Left renal cortex interstitium (tissue), 4 donors: ENCODE measurements around the gene SERPINA5. TPM values are rescaled to one million over a fixed set of nuclear protein-coding genes. Genes with fewer than 3 reads are reported as not detected.
"Not testable (repeated sequence)": the region's sequence is repeated elsewhere in the genome, so short reads cannot be mapped to it uniquely, and the experiment has no call there.

ENCODE experiments used
- DNase-seq, 4 donors: peaks; one replicate each; pipeline ENCODE4 v3.0.0-alpha.2; 2013; ENCODE audit warnings: low read depth in 4 of 4, low spot score in 2 of 4, missing footprints in 1 of 4
- polyA plus RNA-seq, 4 donors: library from polyadenylated mRNA; unstranded; fragments of 120-200 nt; gene quantifications; one replicate each; pipeline ENCODE4 v1.2.1, GENCODE V29; 2013; ENCODE audit not compliant: insufficient read length in 4 of 4

The SERPINA5 gene
- polyA plus RNA-seq, 4 donors = 9.1 to 17.1 (median 11.8) TPM

DNA sequence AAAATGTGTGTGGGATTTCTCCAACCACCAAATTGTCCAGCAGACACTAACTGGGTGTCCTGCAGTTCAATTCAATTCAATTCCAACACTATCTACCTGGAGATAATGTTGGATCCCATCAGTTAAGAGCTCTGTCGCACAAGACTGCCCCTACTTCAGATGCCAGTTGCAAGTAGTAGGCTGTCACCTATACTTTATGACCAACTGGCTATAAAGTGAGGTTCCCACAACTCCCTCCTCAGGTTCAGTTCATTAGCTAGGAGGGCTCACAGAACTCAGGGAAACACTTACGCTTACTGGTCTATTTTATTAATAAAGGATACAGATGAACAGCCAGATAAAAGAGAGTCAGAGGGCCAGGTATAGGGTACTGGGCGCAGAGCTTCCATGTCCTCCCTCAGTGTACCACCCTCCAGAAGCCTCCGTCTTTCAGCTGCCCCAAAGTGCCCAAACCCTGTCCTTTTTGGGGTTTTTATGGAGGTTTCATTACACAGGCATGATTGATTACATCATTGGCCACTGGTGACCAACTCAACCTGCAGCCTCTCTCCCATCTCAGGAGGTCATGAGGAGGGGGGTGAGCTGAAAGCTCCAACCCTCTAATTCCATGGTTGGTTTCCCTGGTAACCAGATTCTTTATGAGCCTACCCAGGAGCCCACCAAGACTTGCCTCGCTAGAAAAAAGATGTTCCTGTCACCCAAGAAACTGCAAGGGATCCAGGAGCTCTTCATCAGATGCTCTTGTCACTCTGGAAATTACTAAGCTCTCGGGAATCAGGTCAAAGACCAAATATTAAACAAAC lies 7.5 kb upstream of the SERPINA5 start:
- no peak for DNase-seq

DNA sequence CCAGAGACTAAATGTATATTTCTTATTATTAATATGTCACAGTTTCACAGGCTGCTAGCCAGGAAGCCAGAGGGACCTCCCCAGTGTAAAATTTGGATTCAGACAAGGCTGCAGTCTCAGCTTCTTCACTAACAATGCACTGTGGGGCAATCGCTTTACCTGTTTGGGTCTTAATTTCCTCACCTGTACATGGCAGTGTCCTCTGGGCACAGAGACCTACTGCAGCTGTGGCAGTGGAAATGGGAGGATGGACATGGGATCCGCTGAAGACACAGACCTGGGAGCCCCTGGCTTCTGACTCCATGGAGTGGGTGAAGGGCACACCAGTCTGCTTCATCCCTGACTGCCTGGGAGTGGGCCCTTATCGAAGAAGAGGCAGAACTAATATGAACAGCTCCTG lies 6.9 kb upstream of the SERPINA5 start:
- no peak for DNase-seq

DNA sequence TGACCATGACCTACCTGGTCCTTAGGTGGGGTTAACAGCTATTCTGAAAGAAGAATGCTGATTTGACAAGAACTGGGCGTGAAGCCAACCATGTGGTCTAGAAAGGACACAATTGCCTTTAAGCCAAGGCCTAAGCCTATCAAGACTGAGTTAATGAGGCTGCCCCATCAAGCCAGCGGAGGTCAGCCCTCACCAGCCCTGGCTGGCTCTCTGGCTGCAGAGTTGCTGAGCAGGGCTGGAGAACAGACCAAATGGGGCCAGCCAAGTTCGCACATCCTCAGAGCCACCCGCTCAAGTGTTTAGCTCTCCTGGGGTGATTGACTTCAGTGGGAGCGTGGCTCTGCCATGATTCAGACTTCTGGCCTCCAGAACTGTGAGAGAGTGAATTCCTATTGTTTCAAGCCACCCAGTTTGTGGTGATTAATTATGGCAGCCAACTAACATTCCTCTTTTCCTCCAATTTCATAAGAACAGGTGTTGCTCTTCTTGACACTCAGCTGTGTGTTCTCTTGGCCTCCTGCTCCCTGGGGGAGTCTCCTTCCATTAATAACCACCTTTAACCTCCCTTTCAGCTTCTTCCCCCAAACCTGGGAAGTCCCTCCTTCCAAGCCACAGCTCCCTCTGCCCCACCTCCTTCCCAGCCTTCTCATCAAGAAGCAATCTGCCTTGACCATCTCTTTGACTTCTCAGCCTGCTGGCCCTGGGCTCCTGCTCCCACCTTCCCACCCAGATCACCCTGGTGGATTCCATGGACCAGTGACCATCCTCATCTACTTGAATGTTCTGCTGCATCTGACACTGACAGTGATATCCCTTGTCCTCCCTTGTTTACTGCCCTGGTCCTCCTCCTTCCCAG lies 5.3 kb upstream of the SERPINA5 start:
- DNase-seq = no peak

DNA sequence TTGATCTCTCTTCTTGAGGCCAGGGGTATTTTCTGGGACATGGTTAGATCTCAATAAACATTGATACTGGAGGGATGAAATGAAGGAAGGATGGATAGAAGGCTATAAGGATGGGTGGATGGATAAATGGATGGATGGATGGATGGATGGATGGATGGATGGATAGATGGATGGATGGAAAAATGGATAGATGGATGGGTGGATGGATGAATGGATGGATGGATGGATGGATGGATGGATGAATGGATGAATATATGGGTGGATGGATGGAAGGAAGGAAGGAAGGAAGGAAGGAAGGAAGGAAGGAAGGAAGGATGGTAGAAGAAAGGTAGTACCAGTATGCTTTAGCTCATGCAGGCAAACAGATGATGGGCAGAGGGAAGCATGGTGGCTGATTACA lies 3.8 kb upstream of the SERPINA5 start:
- DNase-seq = not testable (repeated sequence)

DNA sequence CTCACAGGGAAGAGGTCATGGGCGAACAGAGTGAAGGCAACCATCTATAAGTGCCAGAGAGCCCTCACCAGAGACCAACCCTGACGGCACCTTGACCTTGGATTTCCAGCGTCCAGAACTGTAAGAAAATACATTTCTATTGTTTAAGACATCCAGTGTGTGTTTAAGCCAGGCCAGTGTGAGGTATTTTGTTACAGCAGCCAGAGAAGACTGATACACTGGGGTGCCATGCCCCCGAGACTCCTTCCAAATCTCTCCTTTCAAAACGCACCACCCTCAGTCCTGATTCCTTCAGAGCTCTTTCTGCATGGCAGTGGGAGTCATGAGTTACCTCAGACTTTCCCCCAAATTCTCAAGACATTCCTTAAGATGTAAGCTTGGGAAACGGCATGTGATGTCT lies 2.5 kb upstream of the SERPINA5 start:
- DNase-seq = no peak

DNA sequence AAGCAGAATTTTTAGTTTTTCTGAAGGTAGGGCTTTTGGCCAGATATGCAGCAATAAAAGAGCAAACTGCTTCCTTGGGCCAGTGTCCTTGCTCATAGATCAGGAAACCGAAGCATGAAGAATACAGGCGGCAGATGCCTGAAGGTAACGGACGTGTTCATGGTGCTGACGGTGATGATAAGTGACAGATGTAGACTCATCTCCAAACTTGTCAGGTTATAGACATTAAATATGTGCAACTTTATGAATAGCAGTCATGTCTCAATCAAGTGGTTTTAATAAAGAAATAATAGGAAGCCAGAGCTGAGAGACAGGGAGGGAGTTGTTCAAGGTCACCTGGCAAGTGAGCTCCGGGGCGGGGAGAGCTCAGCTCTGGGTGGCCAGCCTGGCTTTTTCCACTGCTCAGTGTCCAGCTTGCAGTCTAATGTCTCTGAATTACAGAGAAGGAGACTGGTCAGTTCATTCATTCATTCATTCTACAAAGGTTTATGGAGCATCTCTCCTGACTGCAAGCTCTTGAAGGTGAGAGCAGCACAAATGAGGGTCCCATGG lies 1.0 kb downstream of the SERPINA5 start:
- no peak for DNase-seq

DNA sequence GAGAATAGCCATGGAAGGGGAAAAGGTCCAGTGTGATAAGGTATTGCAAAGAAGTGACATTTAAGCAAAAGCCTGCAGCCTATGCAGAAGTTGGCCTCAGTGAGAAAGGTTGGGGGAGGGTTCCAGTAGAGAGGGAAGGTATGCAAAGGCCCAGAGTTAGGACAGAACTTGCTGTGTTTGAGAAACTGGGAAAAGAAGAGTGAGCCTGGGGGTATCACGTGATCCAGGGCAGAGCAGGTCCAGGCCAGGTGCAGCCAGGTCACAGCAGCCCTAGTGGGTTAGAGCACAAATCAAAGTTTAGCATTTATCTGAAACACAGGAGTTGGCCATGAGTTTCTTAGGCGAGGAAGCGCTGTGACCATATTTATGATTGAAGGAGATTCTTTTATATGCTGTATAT lies 1.6 kb downstream of the SERPINA5 start:
- no peak for DNase-seq

DNA sequence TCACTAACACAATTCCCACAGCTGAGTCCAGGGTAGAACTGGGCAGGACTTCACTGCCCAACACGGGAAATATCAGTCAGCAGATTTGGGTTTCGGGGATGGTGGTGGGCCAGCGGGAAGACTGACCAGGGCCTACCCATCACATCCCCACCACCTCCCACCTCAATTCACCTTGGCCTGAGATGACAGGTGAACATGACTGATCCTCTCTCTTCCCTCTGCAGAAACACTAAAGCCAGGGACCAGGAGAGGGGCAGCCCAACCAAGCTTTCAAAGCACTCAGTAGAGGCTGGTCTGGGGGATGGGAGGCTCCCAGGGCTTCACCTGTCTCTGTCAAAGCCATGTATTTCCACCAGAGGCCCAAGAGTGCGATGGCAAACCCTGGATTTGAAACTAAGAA lies 2.3 kb downstream of the SERPINA5 start:
- no peak for DNase-seq

DNA sequence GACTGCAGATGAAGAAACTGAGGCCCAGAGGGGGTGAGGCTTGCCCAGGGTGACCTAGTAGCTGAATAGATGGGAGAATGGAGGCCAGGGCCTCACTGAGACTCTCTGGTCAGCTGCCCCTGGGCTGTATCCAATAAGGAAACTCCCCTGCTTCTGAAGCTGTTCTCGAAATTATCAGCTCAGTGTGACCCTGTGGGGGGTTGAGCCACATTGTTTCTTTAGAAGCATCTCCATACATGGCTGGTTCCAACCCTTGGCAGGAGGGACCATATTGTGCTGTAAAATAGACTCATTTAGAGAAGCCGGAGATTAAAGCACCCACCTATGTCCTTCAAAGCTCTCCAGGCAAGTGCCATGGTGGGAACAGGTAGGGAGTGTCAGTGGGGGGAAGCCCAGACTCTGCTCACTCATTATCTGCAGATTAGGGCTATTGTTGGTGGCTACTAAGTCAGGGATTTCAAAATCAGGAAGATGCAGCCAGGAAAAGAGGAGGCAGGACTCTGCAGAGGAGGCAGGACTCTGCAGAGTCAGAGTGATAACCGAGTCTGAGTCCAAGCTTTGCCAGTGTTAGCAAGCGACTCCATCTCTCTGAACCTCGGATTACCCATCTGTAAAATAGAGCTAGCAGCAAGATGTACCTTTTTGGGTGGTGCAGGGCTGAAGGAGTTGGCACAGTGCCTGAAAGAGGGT lies 3.5 kb downstream of the SERPINA5 start:
- no peak for DNase-seq

DNA sequence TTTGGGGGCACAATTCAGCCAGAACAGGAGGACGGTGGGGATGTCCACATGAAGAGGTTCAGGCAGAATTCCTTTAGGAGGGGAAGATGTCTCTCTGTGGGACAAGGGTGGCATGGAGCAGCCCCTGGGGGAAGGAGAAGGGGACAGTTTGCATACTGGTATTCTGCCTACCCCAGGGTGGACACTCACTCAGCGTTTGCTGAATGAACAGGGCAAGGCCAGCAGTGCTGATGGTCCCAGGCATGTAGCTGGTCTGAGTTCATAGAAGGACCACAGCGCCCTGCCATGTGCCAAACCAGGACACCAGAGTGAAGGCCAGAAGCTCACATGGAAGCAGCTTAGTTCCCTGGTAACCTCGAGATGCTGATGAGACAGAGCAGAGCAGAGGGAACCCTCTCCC lies 5.4 kb downstream of the SERPINA5 start:
- no peak for DNase-seq

DNA sequence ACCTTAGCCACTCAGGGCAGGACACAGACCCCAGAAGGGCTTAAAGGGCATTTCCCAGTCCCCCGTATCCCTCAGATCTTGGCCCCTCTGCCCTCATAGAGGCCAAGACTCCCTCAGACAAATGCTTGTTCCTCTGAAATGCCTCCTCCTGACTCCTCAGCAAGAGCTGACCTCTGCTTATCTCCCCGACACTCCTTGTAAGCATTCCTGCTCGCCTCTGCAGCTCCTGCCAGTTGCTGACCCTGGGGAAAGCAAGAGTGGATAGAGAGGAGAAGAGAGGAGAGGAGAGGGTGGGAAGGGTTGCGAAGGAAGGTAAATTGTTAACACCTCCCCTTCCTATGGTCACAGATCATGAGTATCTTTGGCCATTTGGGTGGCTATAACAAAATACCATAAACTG lies 7.1 kb downstream of the SERPINA5 start:
- no peak for DNase-seq

DNA sequence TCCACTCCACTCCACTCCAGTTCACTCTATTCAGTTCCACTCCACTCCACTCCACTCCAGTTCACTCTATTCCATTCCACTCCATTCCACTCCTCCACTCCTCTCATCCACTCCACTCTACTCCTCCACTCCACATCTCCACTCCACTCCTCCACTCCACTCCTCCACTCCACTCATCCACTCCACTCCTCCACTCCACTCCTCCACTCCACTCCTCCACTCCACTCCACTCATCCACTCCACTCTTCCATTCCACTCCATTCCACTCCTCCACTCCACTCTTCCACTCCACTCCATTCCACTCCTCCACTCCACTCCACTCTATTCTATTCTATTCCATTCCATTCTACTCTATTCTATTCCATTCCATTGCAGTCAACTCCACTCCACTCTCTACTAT lies 9.8 kb downstream of the SERPINA5 start:
- DNase-seq = no peak

DNA sequence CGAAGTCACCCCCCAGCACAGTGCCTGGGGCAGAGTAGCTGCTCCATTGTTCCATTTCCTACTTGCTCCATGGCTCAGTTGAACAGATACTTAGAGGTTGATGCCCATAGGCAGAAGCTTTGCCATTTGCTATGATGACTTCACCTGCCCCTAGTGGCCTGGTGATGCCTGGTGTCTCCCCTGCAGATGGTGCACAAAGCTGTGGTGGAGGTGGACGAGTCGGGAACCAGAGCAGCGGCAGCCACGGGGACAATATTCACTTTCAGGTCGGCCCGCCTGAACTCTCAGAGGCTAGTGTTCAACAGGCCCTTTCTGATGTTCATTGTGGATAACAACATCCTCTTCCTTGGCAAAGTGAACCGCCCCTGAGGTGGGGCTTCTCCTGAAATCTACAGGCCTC lies 10.6 kb downstream of the SERPINA5 start:
- no peak for DNase-seq

DNA sequence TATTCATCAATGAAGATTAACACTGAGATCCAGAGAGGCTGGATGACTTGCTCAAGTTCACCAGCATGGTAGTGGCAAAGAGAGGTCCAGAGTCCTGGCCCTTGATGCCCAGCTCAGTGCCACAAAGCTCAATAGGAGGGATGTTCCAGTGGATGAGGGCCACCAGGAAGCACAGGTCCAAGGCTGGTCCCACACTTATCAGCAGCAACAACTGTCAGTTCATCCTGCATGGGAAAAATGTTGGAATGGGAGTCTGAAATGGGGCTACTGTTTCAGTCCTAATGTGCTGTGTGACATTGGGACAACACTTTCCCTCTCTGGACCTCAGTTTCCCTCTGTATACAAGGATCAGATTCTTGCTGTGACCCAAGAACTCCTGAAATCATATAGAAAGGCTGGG lies 11.2 kb downstream of the SERPINA5 start:
- DNase-seq = no peak

DNA sequence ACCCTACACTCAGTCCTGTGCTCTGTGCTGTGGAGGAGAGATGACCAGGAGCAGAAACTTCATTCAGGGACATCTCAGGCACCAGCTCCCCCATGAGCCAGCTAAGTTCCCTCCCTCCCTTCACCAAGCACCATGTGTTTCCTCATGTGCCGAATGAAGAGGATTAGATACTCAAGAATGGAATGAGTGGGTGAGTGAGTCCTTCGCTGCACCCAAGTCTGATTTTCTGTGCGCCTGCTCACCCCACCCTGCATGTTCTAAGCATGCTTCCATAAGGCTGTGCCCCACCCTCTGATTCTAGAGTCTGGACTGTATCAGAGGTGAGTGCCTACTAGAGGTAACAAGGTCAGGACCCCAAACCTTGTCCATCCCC lies 12.1 kb downstream of the SERPINA5 start:
- no peak for DNase-seq

DNA sequence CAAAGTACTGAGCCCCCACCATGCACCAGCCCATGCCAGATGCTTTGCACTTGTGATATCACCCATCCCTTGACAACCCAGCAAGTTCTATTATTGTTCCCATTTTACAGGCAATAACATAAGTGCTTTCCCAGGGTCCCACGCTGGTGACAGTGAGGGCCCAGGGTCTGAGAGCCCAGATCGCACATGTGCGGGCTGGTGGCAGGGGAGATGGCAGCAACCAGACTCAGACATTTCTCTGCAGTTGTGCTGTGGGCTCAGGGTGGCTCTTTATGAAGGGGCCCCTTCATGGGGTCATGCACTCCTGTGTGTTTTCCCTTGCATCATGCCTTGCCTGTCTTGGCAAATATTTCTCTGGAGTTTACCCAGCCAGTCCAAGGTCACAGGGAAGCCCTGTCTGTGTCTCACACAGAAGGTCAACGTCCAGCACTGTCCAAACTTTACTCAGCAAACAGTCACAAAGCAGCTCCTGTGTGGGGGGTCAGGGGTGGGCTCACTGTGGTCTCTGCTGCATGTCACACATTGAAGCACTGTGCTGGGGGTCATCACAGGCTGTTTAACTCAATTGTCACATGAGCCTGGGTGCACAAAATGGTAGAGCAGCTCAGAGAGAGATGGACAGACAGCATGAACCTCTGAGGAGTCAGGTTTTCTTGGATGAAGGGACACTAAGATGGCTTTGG lies 12.7 kb downstream of the SERPINA5 start:
- no peak for DNase-seq

DNA sequence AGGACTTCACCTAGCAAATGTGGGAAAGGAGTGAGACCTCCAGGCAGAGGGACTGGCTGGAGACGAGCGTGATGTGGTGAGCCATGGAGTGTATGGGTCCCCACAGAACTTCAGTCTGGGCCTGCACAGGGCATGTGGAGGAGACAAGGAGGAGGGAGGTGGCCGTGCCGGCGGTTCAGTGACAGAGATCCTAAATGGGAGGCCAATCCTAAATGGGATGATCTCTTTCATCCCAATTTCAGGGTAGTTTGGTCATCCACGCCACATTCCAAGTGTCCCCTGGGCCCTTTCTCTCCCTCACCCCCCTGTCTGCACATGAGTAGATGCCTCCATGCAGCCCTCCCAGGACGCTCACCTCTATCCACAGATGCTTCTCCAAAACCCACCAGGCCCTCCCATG lies 13.2 kb downstream of the SERPINA5 start:
- DNase-seq = no peak

DNA sequence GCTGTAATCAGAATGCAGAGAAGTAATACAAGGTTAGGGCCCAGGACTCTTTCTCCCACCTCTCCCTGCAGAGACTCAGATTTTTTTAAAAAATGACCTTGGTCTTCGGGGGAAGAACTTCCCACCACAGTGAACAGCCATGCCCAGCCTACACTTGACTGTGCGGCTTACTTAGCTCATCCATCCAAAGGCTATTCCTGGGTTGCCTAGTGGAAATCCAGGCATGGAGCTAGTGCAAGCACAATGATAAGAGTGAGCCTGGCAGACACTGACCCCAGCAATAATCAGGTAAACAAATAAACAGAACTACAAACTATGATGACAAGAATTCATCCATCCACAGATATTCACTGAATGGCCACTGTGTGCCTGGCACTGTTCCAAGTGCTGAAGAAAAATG lies 14.7 kb downstream of the SERPINA5 start:
- no peak for DNase-seq

DNA sequence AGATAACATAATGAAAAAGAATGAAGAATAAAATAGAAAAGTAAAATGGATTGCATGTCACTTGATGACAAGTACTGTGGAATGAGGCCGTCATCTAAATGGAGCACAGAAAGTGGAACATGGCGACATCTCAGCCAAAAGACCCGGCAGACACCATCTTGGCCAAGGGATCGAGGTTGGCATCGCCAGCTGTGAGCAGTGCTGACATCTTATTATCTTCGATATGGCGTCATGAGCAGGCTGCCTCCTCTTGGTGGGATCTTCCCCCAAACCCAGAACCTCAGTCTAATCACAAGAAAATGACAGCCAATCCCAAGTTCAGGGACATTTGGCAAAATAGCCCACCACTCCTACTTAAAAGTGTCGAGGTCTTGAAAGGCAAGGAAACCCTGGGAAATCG lies 15.1 kb downstream of the SERPINA5 start:
- DNase-seq = no peak

DNA sequence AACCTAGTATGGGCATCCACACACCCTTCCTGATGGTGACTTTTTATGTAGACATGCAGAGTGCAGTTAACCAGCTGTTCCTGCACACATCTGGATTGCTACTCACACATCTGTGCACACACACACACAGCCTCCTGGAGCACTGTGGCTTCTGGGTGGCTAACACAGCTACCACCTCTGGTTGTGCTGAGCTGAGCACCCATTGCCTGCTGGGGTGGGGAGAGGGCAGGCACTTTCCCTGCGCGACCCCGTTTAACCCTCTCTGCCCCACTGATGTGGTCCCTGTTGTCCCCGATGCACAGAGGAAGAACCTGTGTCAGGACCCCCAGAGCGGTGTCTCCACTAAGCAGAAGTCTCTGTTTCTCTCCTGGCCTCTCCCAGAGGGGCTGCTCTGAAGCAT lies 16.6 kb downstream of the SERPINA5 start:
- no peak for DNase-seq

DNA sequence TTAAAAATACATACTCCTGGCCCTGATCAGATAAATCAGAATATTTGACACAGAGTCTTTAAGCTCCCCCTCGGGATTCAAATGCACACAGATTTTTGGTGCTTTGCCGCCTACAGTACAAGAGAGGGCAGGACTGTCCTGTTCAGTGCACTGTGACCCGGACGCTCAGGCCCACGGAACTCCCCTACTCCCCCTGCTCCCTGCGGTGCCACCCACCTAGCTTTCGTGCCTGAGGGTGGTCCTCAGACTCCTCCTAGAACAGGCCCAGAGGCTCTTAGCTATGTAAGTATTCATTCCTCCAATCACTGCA lies 17.2 kb downstream of the SERPINA5 start:
- DNase-seq = no peak
